Measurements from ENCODE around the gene WDSUB1.
A peak's percentile ranks its signal among the peaks of the same experiment; 100 is the strongest.

WDSUB1 gene

GRCh38 chr2:159251296-159252173, 35.0 kb downstream of the WDSUB1 start:
- Mint-ChIP-seq H3K27ac (no peak overlapping the region), H3K27me3 (no peaks in the 10 kb centered on the region), H3K4me3 (no peak overlapping the region), H3K4me1 (ENCODE audit: low read depth) (peaks cover 14% of the 10 kb centered on the region), H3K9me3 (no peaks in the 10 kb centered on the region), H3K36me3 (ENCODE audit: low read depth) (peaks cover 15% of the 10 kb centered on the region)
- intact Hi-C loops (cut with micrococcal nuclease) = no loop called here

- peaks cover 14% of the 10 kb centered on the region for H3K4me1 Mint-ChIP-seq (ENCODE audit: low read depth)
- peak overlapping the region; percentile 77 for H3K27ac Mint-ChIP-seq
- H3K36me3 Mint-ChIP-seq (ENCODE audit: low read depth) = peaks cover 29% of the 10 kb centered on the region
- peak overlapping the region; percentile 54 for H3K4me3 Mint-ChIP-seq
- intact Hi-C loops (cut with micrococcal nuclease) = no loop called here
- H3K9me3 Mint-ChIP-seq = no peaks in the 10 kb centered on the region
- H3K27me3 Mint-ChIP-seq = no peaks in the 10 kb centered on the region
These were observed 36.4 kb downstream of the WDSUB1 start for GRCh38 chr2:159249990-159250715.

- Mint-ChIP-seq H3K4me1 (ENCODE audit: low read depth) (peaks cover 14% of the 10 kb centered on the region), H3K27ac (no peak overlapping the region), H3K27me3 (no peaks in the 10 kb centered on the region), H3K9me3 (no peaks in the 10 kb centered on the region), H3K4me3 (no peak overlapping the region), H3K36me3 (ENCODE audit: low read depth) (peaks cover 37% of the 10 kb centered on the region)
- intact Hi-C loops (cut with micrococcal nuclease) = no loop called here
These were observed 40.0 kb downstream of the WDSUB1 start for GRCh38 chr2:159246325-159246988.

- Mint-ChIP-seq H3K4me1 (ENCODE audit: low read depth) (no peaks in the 10 kb centered on the region), H3K36me3 (ENCODE audit: low read depth) (peaks cover 60% of the 10 kb centered on the region), H3K4me3 (no peak overlapping the region), H3K27me3 (no peaks in the 10 kb centered on the region), H3K9me3 (no peaks in the 10 kb centered on the region), H3K27ac (no peak overlapping the region)
- intact Hi-C loops (cut with micrococcal nuclease) = no loop called here
These were observed 43.0 kb downstream of the WDSUB1 start for GRCh38 chr2:159243529-159243928.

GRCh38 chr2:159234868-159235267, 51.6 kb downstream of the WDSUB1 start:
- Mint-ChIP-seq H3K4me3 (no peak overlapping the region), H3K27me3 (no peaks in the 10 kb centered on the region), H3K36me3 (ENCODE audit: low read depth) (peaks cover 47% of the 10 kb centered on the region), H3K27ac (no peak overlapping the region), H3K4me1 (ENCODE audit: low read depth) (no peaks in the 10 kb centered on the region), H3K9me3 (no peaks in the 10 kb centered on the region)
- intact Hi-C loops (cut with micrococcal nuclease) = no loop called here

GRCh38 chr2:159232456-159233170, 53.9 kb downstream of the WDSUB1 start:
- H3K36me3 Mint-ChIP-seq (ENCODE audit: low read depth) = peaks cover 36% of the 10 kb centered on the region
- no peak overlapping the region for H3K4me3 Mint-ChIP-seq
- H3K4me1 Mint-ChIP-seq (ENCODE audit: low read depth) = no peaks in the 10 kb centered on the region
- H3K27ac Mint-ChIP-seq = no peak overlapping the region
- no peaks in the 10 kb centered on the region for H3K9me3 Mint-ChIP-seq
- intact Hi-C loops (cut with micrococcal nuclease) = no loop called here
- H3K27me3 Mint-ChIP-seq = no peaks in the 10 kb centered on the region

GRCh38 chr2:159230145-159230877, 56.2 kb downstream of the WDSUB1 start:
- H3K4me1 Mint-ChIP-seq (ENCODE audit: low read depth) = no peaks in the 10 kb centered on the region
- no peaks in the 10 kb centered on the region for H3K27me3 Mint-ChIP-seq
- no peak overlapping the region for H3K4me3 Mint-ChIP-seq
- peaks cover 30% of the 10 kb centered on the region for H3K36me3 Mint-ChIP-seq (ENCODE audit: low read depth)
- intact Hi-C loops (cut with micrococcal nuclease) = no loop called here
- no peak overlapping the region for H3K27ac Mint-ChIP-seq
- no peaks in the 10 kb centered on the region for H3K9me3 Mint-ChIP-seq

- Mint-ChIP-seq H3K4me1 (ENCODE audit: low read depth) (no peaks in the 10 kb centered on the region), H3K9me3 (no peaks in the 10 kb centered on the region), H3K36me3 (ENCODE audit: low read depth) (peaks cover 24% of the 10 kb centered on the region), H3K27me3 (no peaks in the 10 kb centered on the region), H3K4me3 (no peak overlapping the region), H3K27ac (no peak overlapping the region)
- intact Hi-C loops (cut with micrococcal nuclease) = no loop called here
These were observed 56.9 kb downstream of the WDSUB1 start for GRCh38 chr2:159229476-159230144.

GRCh38 chr2:159228081-159228581, 58.4 kb downstream of the WDSUB1 start:
- H3K4me3 Mint-ChIP-seq = no peak overlapping the region
- H3K36me3 Mint-ChIP-seq (ENCODE audit: low read depth) = peaks cover 16% of the 10 kb centered on the region
- H3K27ac Mint-ChIP-seq = peak overlapping the region; percentile 50

GRCh38 chr2:159227467-159227866, 59.0 kb downstream of the WDSUB1 start:
- no peak overlapping the region for H3K4me3 Mint-ChIP-seq
- H3K36me3 Mint-ChIP-seq (ENCODE audit: low read depth) = peaks cover 12% of the 10 kb centered on the region
- H3K27me3 Mint-ChIP-seq = no peaks in the 10 kb centered on the region
- no peaks in the 10 kb centered on the region for H3K9me3 Mint-ChIP-seq
- no peaks in the 10 kb centered on the region for H3K4me1 Mint-ChIP-seq (ENCODE audit: low read depth)
- no peak overlapping the region for H3K27ac Mint-ChIP-seq
- intact Hi-C loops (cut with micrococcal nuclease) = no loop called here

More at GRCh38 chr2:159228081-159228581, 58.4 kb downstream of the WDSUB1 start:
- Mint-ChIP-seq H3K4me1 (ENCODE audit: low read depth) (no peaks in the 10 kb centered on the region), H3K9me3 (no peaks in the 10 kb centered on the region), H3K27me3 (no peaks in the 10 kb centered on the region)
- intact Hi-C loops (cut with micrococcal nuclease) = no loop called here

GRCh38 chr2:159226608-159227385, 59.7 kb downstream of the WDSUB1 start:
- intact Hi-C loops (cut with micrococcal nuclease) = no loop called here
- H3K27me3 Mint-ChIP-seq = no peaks in the 10 kb centered on the region
- no peak overlapping the region for H3K4me3 Mint-ChIP-seq
- no peaks in the 10 kb centered on the region for H3K9me3 Mint-ChIP-seq
- H3K27ac Mint-ChIP-seq = no peak overlapping the region
- H3K36me3 Mint-ChIP-seq (ENCODE audit: low read depth) = peaks cover 12% of the 10 kb centered on the region
- H3K4me1 Mint-ChIP-seq (ENCODE audit: low read depth) = no peaks in the 10 kb centered on the region

GRCh38 chr2:159226059-159226461, 60.4 kb downstream of the WDSUB1 start:
- Mint-ChIP-seq H3K9me3 (no peaks in the 10 kb centered on the region), H3K4me3 (no peak overlapping the region), H3K4me1 (ENCODE audit: low read depth) (no peaks in the 10 kb centered on the region), H3K36me3 (ENCODE audit: low read depth) (peaks cover 12% of the 10 kb centered on the region), H3K27me3 (no peaks in the 10 kb centered on the region), H3K27ac (no peak overlapping the region)
- intact Hi-C loops (cut with micrococcal nuclease) = no loop called here
